ENCODE measurements around the gene SCN3A. TPM values are rescaled to one million over a fixed set of nuclear protein-coding genes. Genes with fewer than 3 reads are reported as not detected.

SCN3A gene
- polyA plus RNA-seq, 4 donors, result 0.27 to 3.7 (median 0.60) TPM; not detected in 1

DNA sequence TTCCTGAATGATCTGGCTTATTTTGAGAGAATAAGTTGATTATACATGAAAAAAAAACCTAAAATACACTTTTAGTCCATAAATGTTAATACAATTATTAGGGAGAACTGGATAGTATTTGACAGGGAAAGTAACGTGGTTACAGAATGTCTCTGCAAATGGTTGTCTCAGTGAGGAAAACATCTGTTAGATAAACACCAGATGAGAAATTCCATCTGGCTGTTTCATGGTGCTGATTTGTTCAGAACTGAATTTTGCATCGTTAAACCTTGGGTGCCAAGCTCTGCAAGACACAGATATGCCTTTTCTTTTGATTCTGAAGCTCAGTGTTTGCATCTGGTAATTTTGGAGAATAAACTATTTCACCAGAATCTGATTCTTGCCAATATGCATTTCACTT lies 90.4 kb downstream of the SCN3A start:
- 48 to 60% (median 58%) methylated on average over 2 of the region's 2 CpGs for WGBS, 3 donors
- Histone ChIP-seq H3K27me3 (ENCODE audit: control insufficient read depth in 3 of 3, insufficient read depth in 3 of 3, low read length in 3 of 3) (no peaks in the 10 kb centered on the region), H3K9me3 (ENCODE audit: control insufficient read depth in 2 of 2, insufficient read depth in 1 of 2, low read depth in 1 of 2, low read length in 1 of 2) (no peaks in the 10 kb centered on the region), H3K36me3 (ENCODE audit: control insufficient read depth in 3 of 3, insufficient read depth in 2 of 3, low read depth in 1 of 3, low read length in 3 of 3) (no peaks in the 10 kb centered on the region), H3K4me3 (ENCODE audit: low read depth in 1 of 3, low read length in 3 of 3) (no peak overlapping the region), H3K27ac (ENCODE audit: low read depth in 1 of 3, low read length in 2 of 3) (no peak overlapping the region), H3K4me1 (ENCODE audit: control insufficient read depth in 3 of 3, insufficient read depth in 2 of 3, low read depth in 1 of 3, low read length in 2 of 3) (no peaks in the 10 kb centered on the region)
- no peak for FAIRE-seq
- DNase-seq, result no peak

DNA sequence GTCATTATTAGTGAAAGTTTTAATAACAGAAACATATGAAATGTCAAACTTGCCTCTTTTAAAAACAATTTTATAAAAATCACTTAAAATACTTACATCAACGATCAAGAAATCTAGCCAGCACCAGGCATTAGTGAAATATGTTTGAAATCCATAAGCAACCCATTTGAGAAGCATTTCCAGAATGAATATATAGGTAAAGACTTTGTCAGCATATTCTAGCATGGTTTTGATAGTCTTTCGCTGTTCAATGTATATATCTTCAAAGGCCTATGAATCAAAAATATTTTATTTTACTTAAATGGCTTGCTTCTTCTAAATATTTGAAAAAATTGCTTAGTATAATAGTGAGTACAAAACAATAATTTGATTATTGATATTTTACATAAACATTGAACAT lies 91.1 kb downstream of the SCN3A start:
- FAIRE-seq, result no peak
- WGBS, 3 donors, result 66 to 81% (median 74%) methylated on average over 2 of the region's 2 CpGs
- Histone ChIP-seq H3K27ac (ENCODE audit: low read depth in 1 of 3, low read length in 2 of 3) (no peak overlapping the region), H3K36me3 (ENCODE audit: control insufficient read depth in 3 of 3, insufficient read depth in 2 of 3, low read depth in 1 of 3, low read length in 3 of 3) (no peaks in the 10 kb centered on the region), H3K4me3 (ENCODE audit: low read depth in 1 of 3, low read length in 3 of 3) (no peak overlapping the region), H3K4me1 (ENCODE audit: control insufficient read depth in 3 of 3, insufficient read depth in 2 of 3, low read depth in 1 of 3, low read length in 2 of 3) (no peaks in the 10 kb centered on the region), H3K27me3 (ENCODE audit: control insufficient read depth in 3 of 3, insufficient read depth in 3 of 3, low read length in 3 of 3) (no peaks in the 10 kb centered on the region), H3K9me3 (ENCODE audit: control insufficient read depth in 2 of 2, insufficient read depth in 1 of 2, low read depth in 1 of 2, low read length in 1 of 2) (no peaks in the 10 kb centered on the region)
- no peak for DNase-seq

DNA sequence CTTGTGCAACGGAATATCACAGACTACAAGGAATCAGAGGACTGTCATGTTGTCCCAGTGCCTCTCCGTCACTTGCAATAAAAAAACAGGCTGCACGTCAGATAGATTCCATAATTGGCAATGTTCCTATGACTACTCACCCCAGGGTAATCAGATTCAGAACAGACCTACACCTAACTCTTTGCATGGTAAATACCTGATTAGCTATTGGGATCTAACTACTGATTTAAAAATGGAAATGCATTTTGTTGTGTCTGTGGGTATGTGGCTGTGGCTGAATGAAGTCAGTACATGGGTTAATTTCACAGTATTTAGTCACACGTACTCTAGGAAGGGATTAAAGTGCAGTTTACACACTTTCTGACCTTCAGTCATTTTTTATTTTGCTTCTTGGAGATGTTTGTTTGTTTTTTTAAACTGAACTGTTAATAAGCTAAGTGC lies 91.7 kb downstream of the SCN3A start:
- WGBS, 3 donors, result 13 to 35% (median 16%) methylated on average over 4 of the region's 4 CpGs
- Histone ChIP-seq H3K36me3 (ENCODE audit: control insufficient read depth in 3 of 3, insufficient read depth in 2 of 3, low read depth in 1 of 3, low read length in 3 of 3) (no peaks in the 10 kb centered on the region), H3K27ac (ENCODE audit: low read depth in 1 of 3, low read length in 2 of 3) (no peak overlapping the region), H3K4me3 (ENCODE audit: low read depth in 1 of 3, low read length in 3 of 3) (no peak overlapping the region), H3K9me3 (ENCODE audit: control insufficient read depth in 2 of 2, insufficient read depth in 1 of 2, low read depth in 1 of 2, low read length in 1 of 2) (no peaks in the 10 kb centered on the region), H3K4me1 (ENCODE audit: control insufficient read depth in 3 of 3, insufficient read depth in 2 of 3, low read depth in 1 of 3, low read length in 2 of 3) (no peaks in the 10 kb centered on the region), H3K27me3 (ENCODE audit: control insufficient read depth in 3 of 3, insufficient read depth in 3 of 3, low read length in 3 of 3) (no peaks in the 10 kb centered on the region)
- DNase-seq (no peak), FAIRE-seq (no peak)

DNA sequence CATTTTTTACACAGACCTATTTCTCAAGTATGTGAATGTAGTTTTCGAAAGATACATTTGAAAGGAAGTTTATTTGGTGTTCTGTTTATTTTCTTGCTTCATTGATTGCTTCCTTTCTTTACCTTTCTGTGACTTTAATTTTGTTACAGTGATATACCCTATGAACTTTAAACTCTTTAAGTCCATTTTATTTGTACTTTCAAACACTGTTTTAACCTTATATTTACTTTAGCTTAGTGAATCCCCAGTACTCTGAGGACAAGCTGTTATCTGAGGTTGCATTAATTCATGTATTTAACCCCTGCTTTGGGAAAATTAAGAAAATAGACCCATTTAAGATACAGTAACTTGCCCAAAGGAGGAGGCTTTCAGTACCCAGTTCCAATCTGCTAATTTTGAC lies 93.5 kb downstream of the SCN3A start:
- H3K36me3 ChIP-seq (ENCODE audit: control insufficient read depth in 3 of 3, insufficient read depth in 2 of 3, low read depth in 1 of 3, low read length in 3 of 3), result no peaks in the 10 kb centered on the region
- no peak for DNase-seq
- H3K9me3 ChIP-seq (ENCODE audit: control insufficient read depth in 2 of 2, insufficient read depth in 1 of 2, low read depth in 1 of 2, low read length in 1 of 2), result no peaks in the 10 kb centered on the region
- FAIRE-seq, result no peak
- no peaks in the 10 kb centered on the region for H3K4me1 ChIP-seq (ENCODE audit: control insufficient read depth in 3 of 3, insufficient read depth in 2 of 3, low read depth in 1 of 3, low read length in 2 of 3)
- H3K4me3 ChIP-seq (ENCODE audit: low read depth in 1 of 3, low read length in 3 of 3), result no peak overlapping the region
- 38 to 71% (median 39%) methylated on average over 1 of the region's 1 CpG for WGBS, 3 donors
- H3K27ac ChIP-seq (ENCODE audit: low read depth in 1 of 3, low read length in 2 of 3), result no peak overlapping the region
- H3K27me3 ChIP-seq (ENCODE audit: control insufficient read depth in 3 of 3, insufficient read depth in 3 of 3, low read length in 3 of 3), result no peaks in the 10 kb centered on the region

DNA sequence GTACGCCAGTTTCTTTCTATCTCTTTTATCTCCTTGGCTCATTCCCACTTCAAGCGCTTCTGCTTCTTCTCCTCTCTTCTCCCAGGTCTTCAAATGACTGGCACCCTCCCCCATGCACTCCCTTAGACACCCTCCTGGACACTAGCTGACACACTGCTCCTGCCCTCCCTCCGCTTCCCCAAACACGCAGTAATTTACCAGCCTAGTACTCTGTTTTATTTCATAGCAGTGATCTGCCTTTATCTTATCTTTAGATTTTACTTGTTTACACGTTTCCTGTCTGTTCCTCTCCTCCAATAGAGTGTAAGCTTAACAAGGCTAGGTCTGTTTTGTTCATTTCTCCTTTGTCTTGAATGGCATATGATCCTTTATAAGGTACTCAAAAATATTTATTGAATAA lies 93.9 kb downstream of the SCN3A start:
- H3K27ac ChIP-seq (ENCODE audit: low read depth in 1 of 3, low read length in 2 of 3), result no peak overlapping the region
- FAIRE-seq, result no peak
- WGBS, 3 donors, result 36 to 63% (median 44%) methylated on average over 5 of the region's 5 CpGs

DNA sequence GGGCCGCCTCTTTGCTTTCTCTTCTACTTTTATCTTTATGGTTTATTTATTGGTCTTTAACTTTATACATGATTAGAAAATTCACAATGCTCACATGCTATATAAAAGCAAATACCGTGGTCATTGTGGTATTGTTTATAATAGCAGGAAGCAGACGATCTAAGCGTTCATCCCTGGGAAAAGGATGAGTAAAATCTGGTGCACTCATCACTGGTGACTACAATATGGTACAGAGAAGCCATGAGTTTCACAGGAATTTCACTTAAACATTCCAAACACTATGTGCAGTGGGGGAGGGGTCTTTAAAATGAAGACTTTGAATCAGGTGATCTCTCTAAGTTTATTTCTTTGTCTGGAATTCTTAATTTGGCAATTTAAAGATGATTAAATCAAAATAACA lies 97.9 kb downstream of the SCN3A start:
- no peaks in the 10 kb centered on the region for H3K36me3 ChIP-seq (ENCODE audit: control insufficient read depth in 3 of 3, insufficient read depth in 2 of 3, low read depth in 1 of 3, low read length in 3 of 3)
- WGBS, 3 donors, result 25 to 46% (median 35%) methylated on average over 4 of the region's 4 CpGs

More for the DNA sequence above, 93.9 kb downstream of the SCN3A start:
- Histone ChIP-seq H3K36me3 (ENCODE audit: control insufficient read depth in 3 of 3, insufficient read depth in 2 of 3, low read depth in 1 of 3, low read length in 3 of 3) (no peaks in the 10 kb centered on the region), H3K27me3 (ENCODE audit: control insufficient read depth in 3 of 3, insufficient read depth in 3 of 3, low read length in 3 of 3) (no peaks in the 10 kb centered on the region), H3K4me3 (ENCODE audit: low read depth in 1 of 3, low read length in 3 of 3) (no peak overlapping the region), H3K4me1 (ENCODE audit: control insufficient read depth in 3 of 3, insufficient read depth in 2 of 3, low read depth in 1 of 3, low read length in 2 of 3) (no peaks in the 10 kb centered on the region), H3K9me3 (ENCODE audit: control insufficient read depth in 2 of 2, insufficient read depth in 1 of 2, low read depth in 1 of 2, low read length in 1 of 2) (no peaks in the 10 kb centered on the region)
- DNase-seq, result no peak

DNA sequence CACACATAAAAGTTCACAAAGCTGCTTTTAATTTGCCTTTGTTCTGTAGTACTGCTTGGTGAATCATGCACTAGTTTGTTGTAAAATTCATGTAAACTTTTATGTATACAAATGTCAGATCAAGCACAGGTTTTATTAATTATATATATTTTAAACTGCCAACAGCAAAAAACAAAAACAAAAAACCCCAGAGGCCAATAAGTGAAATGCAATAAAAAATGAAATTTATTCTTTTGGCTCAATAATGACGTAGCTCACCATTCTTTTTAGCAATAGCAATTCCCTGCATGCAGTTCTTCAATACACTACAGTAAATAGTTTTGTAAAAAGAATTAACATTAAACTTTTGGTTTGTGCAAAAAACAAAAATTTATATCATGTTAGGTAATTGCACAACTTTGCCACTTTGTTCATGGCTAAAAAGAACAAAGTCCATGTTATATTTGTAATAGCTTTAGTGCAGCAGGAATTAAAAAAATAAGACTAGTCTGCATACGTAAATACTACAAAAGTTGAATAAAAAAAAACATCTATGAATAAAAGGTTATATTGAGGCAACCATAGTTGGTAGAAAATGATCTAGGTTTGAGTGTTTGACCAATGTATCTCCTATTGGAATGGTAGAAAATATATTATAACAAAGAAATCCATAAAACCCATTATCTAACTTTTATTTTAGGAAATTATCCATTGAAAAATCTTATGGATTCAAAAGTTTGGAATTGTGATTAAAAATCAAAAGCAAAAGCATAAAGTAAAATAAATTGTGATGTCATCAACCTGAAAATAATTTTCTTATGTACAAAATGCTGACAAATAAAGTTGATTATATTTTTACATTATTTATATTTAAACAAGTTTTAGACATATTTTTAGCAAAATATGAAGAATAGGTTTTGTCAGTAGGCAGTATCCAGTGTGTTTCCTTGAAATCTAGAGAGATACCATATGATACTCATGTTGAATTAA lies 115.6 kb downstream of the SCN3A start:
- no peaks in the 10 kb centered on the region for H3K4me1 ChIP-seq (ENCODE audit: control insufficient read depth in 3 of 3, insufficient read depth in 2 of 3, low read depth in 1 of 3, low read length in 2 of 3)
- FAIRE-seq, result peak; percentile 19

More for the DNA sequence above, 97.9 kb downstream of the SCN3A start:
- Histone ChIP-seq H3K27me3 (ENCODE audit: control insufficient read depth in 3 of 3, insufficient read depth in 3 of 3, low read length in 3 of 3) (no peaks in the 10 kb centered on the region), H3K4me3 (ENCODE audit: low read depth in 1 of 3, low read length in 3 of 3) (no peak overlapping the region), H3K27ac (ENCODE audit: low read depth in 1 of 3, low read length in 2 of 3) (no peak overlapping the region), H3K9me3 (ENCODE audit: control insufficient read depth in 2 of 2, insufficient read depth in 1 of 2, low read depth in 1 of 2, low read length in 1 of 2) (no peaks in the 10 kb centered on the region), H3K4me1 (ENCODE audit: control insufficient read depth in 3 of 3, insufficient read depth in 2 of 3, low read depth in 1 of 3, low read length in 2 of 3) (no peaks in the 10 kb centered on the region)
- FAIRE-seq (no peak), DNase-seq (no peak)

DNA sequence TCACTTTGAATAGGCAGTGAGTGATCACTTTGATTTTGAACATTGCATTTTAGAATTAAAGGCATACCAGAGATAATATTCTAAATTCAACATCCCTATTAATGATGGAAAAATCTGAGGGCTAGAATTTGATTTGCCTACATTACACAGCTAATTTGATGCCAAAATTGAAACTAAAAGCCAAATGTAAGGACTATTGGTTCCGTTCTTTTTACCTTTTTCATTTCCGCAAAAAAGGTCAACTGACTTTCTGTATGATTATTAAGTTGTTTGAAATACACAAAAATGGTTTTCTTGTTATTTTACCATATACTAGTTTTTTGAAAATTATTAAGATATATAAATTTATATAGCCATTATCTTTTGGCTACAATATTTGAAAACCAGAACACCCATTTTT lies 117.5 kb downstream of the SCN3A start:
- WGBS, 3 donors, result 85 to 92% (median 92%) methylated on average over 2 of the region's 2 CpGs
- Histone ChIP-seq H3K27me3 (ENCODE audit: control insufficient read depth in 3 of 3, insufficient read depth in 3 of 3, low read length in 3 of 3) (no peaks in the 10 kb centered on the region), H3K36me3 (ENCODE audit: control insufficient read depth in 3 of 3, insufficient read depth in 2 of 3, low read depth in 1 of 3, low read length in 3 of 3) (no peaks in the 10 kb centered on the region), H3K9me3 (ENCODE audit: control insufficient read depth in 2 of 2, insufficient read depth in 1 of 2, low read depth in 1 of 2, low read length in 1 of 2) (peaks cover 0 to 3% of the 10 kb centered on the region in 2 donors), H3K4me1 (ENCODE audit: control insufficient read depth in 3 of 3, insufficient read depth in 2 of 3, low read depth in 1 of 3, low read length in 2 of 3) (no peaks in the 10 kb centered on the region), H3K4me3 (ENCODE audit: low read depth in 1 of 3, low read length in 3 of 3) (no peak overlapping the region), H3K27ac (ENCODE audit: low read depth in 1 of 3, low read length in 2 of 3) (no peak overlapping the region)
- DNase-seq (no peak), FAIRE-seq (no peak)

More for the DNA sequence above, 115.6 kb downstream of the SCN3A start:
- no peaks in the 10 kb centered on the region for H3K27me3 ChIP-seq (ENCODE audit: control insufficient read depth in 3 of 3, insufficient read depth in 3 of 3, low read length in 3 of 3)
- 52 to 72% (median 59%) methylated on average over 2 of the region's 2 CpGs for WGBS, 3 donors
- H3K9me3 ChIP-seq (ENCODE audit: control insufficient read depth in 2 of 2, insufficient read depth in 1 of 2, low read depth in 1 of 2, low read length in 1 of 2), result no peaks in the 10 kb centered on the region
- H3K27ac ChIP-seq (ENCODE audit: low read depth in 1 of 3, low read length in 2 of 3), result no peak overlapping the region
- H3K4me3 ChIP-seq (ENCODE audit: low read depth in 1 of 3, low read length in 3 of 3), result no peak overlapping the region
- DNase-seq, result no peak
- H3K36me3 ChIP-seq (ENCODE audit: control insufficient read depth in 3 of 3, insufficient read depth in 2 of 3, low read depth in 1 of 3, low read length in 3 of 3), result no peaks in the 10 kb centered on the region
